Fibroblast of skin of right biceps (primary cell): ENCODE measurements around the gene FAM241A.
"Not testable (repeated sequence)": the region's sequence is repeated elsewhere in the genome, so short reads cannot be mapped to it uniquely, and the experiment has no call there.

Experiments
- DNase-seq: peaks from one replicate; pipeline ENCODE4 v3.0.0-alpha.2; 2013

The FAM241A gene

DNA sequence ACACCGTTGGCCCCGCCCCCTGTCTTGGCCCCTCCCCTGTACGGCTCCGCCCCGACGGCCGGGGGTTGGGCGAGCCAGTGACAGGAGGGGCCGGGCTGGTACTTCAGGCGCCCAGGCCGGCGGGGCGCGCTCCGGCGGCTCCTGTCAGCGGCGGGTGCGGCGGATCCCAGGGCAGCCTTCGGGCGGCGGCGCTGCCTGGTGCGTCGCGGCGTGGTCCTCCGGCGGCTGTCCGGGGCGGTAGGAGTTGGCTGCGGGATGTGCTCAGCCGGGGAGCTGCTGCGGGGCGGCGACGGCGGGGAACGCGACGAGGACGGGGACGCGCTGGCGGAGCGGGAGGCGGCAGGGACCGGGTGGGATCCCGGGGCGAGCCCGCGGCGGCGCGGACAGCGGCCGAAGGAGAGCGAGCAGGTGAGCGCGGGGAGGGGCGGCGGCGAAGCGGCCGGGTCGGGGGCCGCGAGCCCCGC lies at the start of gene FAM241A:
FAM241A (plus strand) TSS at position 129 of the 464 bp plus-strand sequence; CDS start at position 256, 127 bp downstream.
- peak; percentile 86 for DNase-seq

GRCh38 chr4:112098841-112099530 lies 46.3 kb upstream of the FAM241A start:
- no peak for DNase-seq

DNA sequence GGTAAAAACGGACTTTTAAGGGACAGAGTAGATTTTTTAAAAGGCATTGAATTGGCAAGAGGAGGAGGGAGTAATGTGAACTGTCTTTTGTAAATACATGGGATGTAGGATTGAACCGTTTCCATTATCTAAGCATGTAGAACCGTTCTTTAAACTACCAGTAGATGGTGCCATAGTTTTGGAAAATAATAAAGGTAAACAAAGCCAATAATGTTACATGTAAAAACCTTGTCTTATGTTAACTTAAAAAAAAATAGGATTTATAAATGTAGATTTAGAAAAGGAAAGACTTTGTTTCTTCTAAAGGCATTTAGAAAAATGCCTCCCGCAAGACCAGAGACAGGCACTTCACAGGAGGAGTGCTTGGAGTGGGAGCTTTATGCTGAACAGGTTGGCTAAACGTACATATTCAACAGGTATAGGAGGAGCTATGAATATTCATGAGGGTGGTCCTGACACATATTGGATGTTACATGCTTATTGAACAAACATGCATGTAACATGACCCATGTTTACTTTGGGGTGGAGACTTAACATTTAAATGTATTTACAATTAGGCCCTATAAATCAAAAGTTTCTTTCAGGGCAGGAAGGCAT lies 45.5 kb upstream of the FAM241A start:
- peak; percentile 54 for DNase-seq

DNA sequence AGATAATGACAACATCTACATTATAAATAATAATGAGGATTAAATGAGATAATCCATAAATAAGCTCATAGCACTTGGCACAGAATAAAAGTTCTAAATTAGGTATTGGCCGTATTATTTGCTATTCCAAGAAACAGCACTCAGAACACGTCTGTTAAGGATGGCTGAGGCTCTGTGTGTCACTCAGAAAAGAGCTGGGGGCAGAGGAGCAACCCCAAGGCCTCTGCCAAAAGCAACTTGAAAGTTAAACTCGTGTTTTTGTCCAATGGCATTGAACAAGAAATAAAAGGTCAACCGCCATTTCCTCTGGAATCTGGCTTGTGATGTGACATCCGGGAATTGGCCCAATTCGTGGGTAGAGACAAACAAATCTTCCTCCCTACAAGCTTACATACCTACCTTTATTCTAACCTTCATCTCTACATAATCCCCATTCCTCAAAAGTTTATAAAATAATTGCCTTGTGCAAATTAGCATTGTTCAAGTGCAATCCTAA lies 42.3 kb upstream of the FAM241A start:
- DNase-seq, result no peak

GRCh38 chr4:112105201-112105969 lies 39.9 kb upstream of the FAM241A start:
- DNase-seq, result no peak

GRCh38 chr4:112109360-112110058 lies 35.7 kb upstream of the FAM241A start:
- DNase-seq, result no peak

DNA sequence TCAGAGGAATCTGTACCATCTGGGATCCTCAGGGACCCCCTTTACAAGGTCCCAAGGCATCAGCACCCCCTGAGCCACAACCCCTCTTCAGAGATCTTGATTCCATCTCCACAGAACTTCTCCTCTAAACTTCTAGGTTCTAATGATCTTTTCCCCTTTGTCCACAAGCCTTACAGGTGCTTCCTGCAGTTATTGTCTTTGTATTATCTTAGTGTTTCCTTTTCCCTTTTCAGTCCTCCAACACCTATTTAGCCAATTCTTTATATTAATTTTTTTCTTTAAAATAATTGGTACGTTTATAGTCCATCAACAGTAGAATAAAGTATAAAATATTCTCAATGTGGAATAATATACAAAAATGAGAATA lies 35.2 kb upstream of the FAM241A start:
- no peak for DNase-seq

- DNase-seq, result no peak
These were observed 33.9 kb upstream of the FAM241A start for GRCh38 chr4:112111306-112111705.

GRCh38 chr4:112112095-112112494 lies 33.2 kb upstream of the FAM241A start:
- DNase-seq, result not testable (repeated sequence)

GRCh38 chr4:112112590-112113170 lies 32.6 kb upstream of the FAM241A start:
- no peak for DNase-seq

- no peak for DNase-seq
These were observed 31.4 kb upstream of the FAM241A start for GRCh38 chr4:112113864-112114263.

GRCh38 chr4:112114452-112114851 lies 30.8 kb upstream of the FAM241A start:
- DNase-seq, result no peak

GRCh38 chr4:112118742-112119352 lies 26.4 kb upstream of the FAM241A start:
- DNase-seq, result no peak

GRCh38 chr4:112119353-112119783 lies 25.9 kb upstream of the FAM241A start:
- DNase-seq, result no peak

- DNase-seq, result no peak
These were observed 25.2 kb upstream of the FAM241A start for GRCh38 chr4:112120021-112120420.

DNA sequence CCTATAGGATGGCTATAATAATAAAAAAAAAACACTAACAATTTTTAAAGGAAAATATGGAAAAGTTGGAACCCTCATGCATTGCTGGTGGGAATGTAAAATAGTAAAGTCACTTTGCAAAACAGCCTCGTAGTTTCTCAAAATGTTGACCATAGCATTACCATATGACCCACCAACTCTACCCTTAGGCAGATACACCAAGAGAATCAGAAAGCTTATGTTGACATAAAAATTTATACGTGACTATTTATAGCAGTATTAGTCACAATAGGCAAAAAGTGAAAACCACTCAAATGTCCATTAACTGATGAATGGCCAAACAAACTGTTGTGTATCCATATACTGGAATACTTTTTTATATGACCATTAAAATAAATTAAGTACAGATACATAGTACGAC lies 19.8 kb upstream of the FAM241A start:
- no peak for DNase-seq

GRCh38 chr4:112127048-112127637 lies 18.1 kb upstream of the FAM241A start:
- peak; percentile 25 for DNase-seq

- peak; percentile 58 for DNase-seq
These were observed 17.5 kb upstream of the FAM241A start for GRCh38 chr4:112127803-112128202.

- DNase-seq, result no peak
These were observed 16.8 kb upstream of the FAM241A start for GRCh38 chr4:112128452-112128851.

GRCh38 chr4:112130906-112131305 lies 14.3 kb upstream of the FAM241A start:
- DNase-seq, result no peak

GRCh38 chr4:112136551-112136950 lies 8.7 kb upstream of the FAM241A start:
- no peak for DNase-seq

DNA sequence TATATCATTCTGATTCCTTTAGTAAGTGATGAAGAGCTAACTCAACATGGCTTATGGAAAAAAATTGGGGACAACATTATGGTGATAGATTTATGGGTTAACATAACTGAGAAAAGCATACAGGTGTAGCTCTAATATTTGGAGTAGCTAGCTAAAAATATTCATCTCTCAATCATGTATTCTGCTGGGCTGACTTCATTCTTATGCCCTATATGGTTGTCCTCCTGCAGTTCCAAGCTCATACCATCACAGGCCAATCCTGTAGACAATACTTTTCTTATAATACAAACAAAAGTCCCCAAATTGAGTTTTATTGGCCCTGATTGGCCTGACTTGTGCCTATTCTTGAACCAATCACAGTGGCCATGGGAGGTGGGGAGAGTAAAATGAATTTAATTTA lies 6.7 kb upstream of the FAM241A start:
- DNase-seq, result no peak
